ENCODE measurements around the gene CD7. TPM values are rescaled to one million over a fixed set of nuclear protein-coding genes. Genes with fewer than 3 reads are reported as not detected.

Gene CD7
- total RNA-seq, 2 experiments from 2014 or later, result 289 to 292 TPM

GRCh38 chr17:82281076-82281475 is 36.3 kb downstream of the CD7 start:
- CTCF ChIA-PET, result no interaction called here
- DNase-seq, result no peak
- H3K4me3 Mint-ChIP-seq, result no peak overlapping the region
- intact Hi-C loops (cut with micrococcal nuclease), result no loop called here
- no peaks in the 10 kb centered on the region for H3K27me3 Mint-ChIP-seq
- POLR2A ChIA-PET, result interaction anchor here (3.7 kb wide), 1 partner anchor 16 kb away, joined by 20 read pairs; no protein-coding TSS in a partner anchor
- H3K27ac Mint-ChIP-seq, result no peak overlapping the region
- H3K4me1 Mint-ChIP-seq (ENCODE audit: low read depth), result peaks cover 19% of the 10 kb centered on the region
- no peaks in the 10 kb centered on the region for H3K36me3 Mint-ChIP-seq (ENCODE audit: low read depth)
- no peak for ATAC-seq
- no peaks in the 10 kb centered on the region for H3K9me3 Mint-ChIP-seq
- TF ChIP-seq CTCF (IDR thresholded peaks at IDR 0.05), result no peak

GRCh38 chr17:82280537-82280936 is 36.9 kb downstream of the CD7 start:
- H3K27ac Mint-ChIP-seq, result no peak overlapping the region
- ChIA-PET CTCF (interaction anchor here (0.7 kb wide), 1 partner anchor 29 kb away, joined by 3 read pairs; no protein-coding TSS in a partner anchor), POLR2A (interaction anchor here (0.6 to 3.7 kb wide), 3 partner anchors 17 to 544 kb away, joined by 3 to 20 read pairs (median 3); no protein-coding TSS in a partner anchor)
- intact Hi-C loops (cut with micrococcal nuclease), result no loop called here
- no peak for TF ChIP-seq CTCF (IDR thresholded peaks at IDR 0.05)
- no peak overlapping the region for H3K4me3 Mint-ChIP-seq
- H3K27me3 Mint-ChIP-seq, result no peaks in the 10 kb centered on the region
- no peaks in the 10 kb centered on the region for H3K36me3 Mint-ChIP-seq (ENCODE audit: low read depth)
- peaks cover 19% of the 10 kb centered on the region for H3K4me1 Mint-ChIP-seq (ENCODE audit: low read depth)
- H3K9me3 Mint-ChIP-seq, result no peaks in the 10 kb centered on the region
- DNase-seq (no peak), ATAC-seq (no peak)

- no peak for ATAC-seq
- Mint-ChIP-seq H3K9me3 (no peaks in the 10 kb centered on the region), H3K36me3 (ENCODE audit: low read depth) (no peaks in the 10 kb centered on the region), H3K4me1 (ENCODE audit: low read depth) (peaks cover 24% of the 10 kb centered on the region), H3K4me3 (no peak overlapping the region), H3K27ac (no peak overlapping the region), H3K27me3 (no peaks in the 10 kb centered on the region)
- ChIA-PET POLR2A (no interaction called here), CTCF (no interaction called here)
- intact Hi-C loops (cut with micrococcal nuclease), result no loop called here
- no peak for DNase-seq
- no peak for TF ChIP-seq CTCF (IDR thresholded peaks at IDR 0.05)
Measured at GRCh38 chr17:82278786-82279391, 38.5 kb downstream of the CD7 start.

GRCh38 chr17:82278308-82278707 is 39.1 kb downstream of the CD7 start:
- no peaks in the 10 kb centered on the region for H3K27me3 Mint-ChIP-seq
- H3K4me3 Mint-ChIP-seq, result no peak overlapping the region
- H3K9me3 Mint-ChIP-seq, result no peaks in the 10 kb centered on the region
- ATAC-seq, result no peak
- no peak for TF ChIP-seq CTCF (IDR thresholded peaks at IDR 0.05)
- no peak overlapping the region for H3K27ac Mint-ChIP-seq
- intact Hi-C loops (cut with micrococcal nuclease), result no loop called here
- DNase-seq, result no peak
- H3K36me3 Mint-ChIP-seq (ENCODE audit: low read depth), result no peaks in the 10 kb centered on the region
- peaks cover 19% of the 10 kb centered on the region for H3K4me1 Mint-ChIP-seq (ENCODE audit: low read depth)
- POLR2A ChIA-PET, result no interaction called here
- CTCF ChIA-PET, result no interaction called here

GRCh38 chr17:82277851-82278250 is 39.6 kb downstream of the CD7 start:
- Mint-ChIP-seq H3K4me1 (ENCODE audit: low read depth) (peaks cover 15% of the 10 kb centered on the region), H3K36me3 (ENCODE audit: low read depth) (no peaks in the 10 kb centered on the region), H3K27me3 (no peaks in the 10 kb centered on the region), H3K4me3 (no peak overlapping the region), H3K9me3 (no peaks in the 10 kb centered on the region), H3K27ac (no peak overlapping the region)
- intact Hi-C loops (cut with micrococcal nuclease), result no loop called here
- ChIA-PET CTCF (no interaction called here), POLR2A (no interaction called here)
- DNase-seq (no peak), ATAC-seq (no peak)
- TF ChIP-seq CTCF (IDR thresholded peaks at IDR 0.05), result no peak
